Measurements from ENCODE around the gene VAT1. TPM values are rescaled to one million over a fixed set of nuclear protein-coding genes. Genes with fewer than 3 reads are reported as not detected.

Gene VAT1
- total RNA-seq, result 345 and 356 TPM in 2 replicates

GRCh38 chr17:43021741-43022512, at the start of gene VAT1:
TSS of gene VAT1 (minus strand) at chr17:43022385. CDS start at chr17:43022322, 63 bp downstream.

GRCh38 chr17:43024407-43025289, 2.5 kb upstream of the VAT1 start, which contains the start of gene RND2:
TSS of gene RND2 (plus strand) at chr17:43025231. CDS start at chr17:43025348, 117 bp downstream.

GRCh38 chr17:43006639-43007551, 15.3 kb downstream of the VAT1 start, which contains the start of gene IFI35:
TSS of gene IFI35 (plus strand) at chr17:43006784. CDS start at chr17:43006948, 164 bp downstream.

GRCh38 chr17:42997984-42998938, 23.9 kb downstream of the VAT1 start, which contains the start of gene RPL27:
TSS of gene RPL27 (plus strand) at chr17:42998419. CDS start at chr17:42998751, 332 bp downstream.

GRCh38 chr17:42980274-42980765, 41.9 kb downstream of the VAT1 start, which contains the start of gene RUNDC1:
TSS of gene RUNDC1 (plus strand) at chr17:42980565. CDS start at chr17:42980577, 12 bp downstream.

GRCh38 chr17:42979511-42980273, 42.5 kb downstream of the VAT1 start, which contains the start of gene PTGES3L:
TSS of gene PTGES3L (minus strand) at chr17:42980080. CDS start at chr17:42980053, 27 bp downstream.

Other genes starting within 250 kb of the VAT1 start
- 46.1 and 50.1 TPM in 2 replicates for gene VPS25, start 248.9 kb downstream of the VAT1 start, total RNA-seq
- gene WNK4, start 241.8 kb downstream of the VAT1 start, total RNA-seq, result 1.3 and 2.6 TPM in 2 replicates
- gene COA3, start 223.7 kb downstream of the VAT1 start, total RNA-seq, result 43.2 and 46.4 TPM in 2 replicates
- gene CNTD1, start 223.5 kb downstream of the VAT1 start, total RNA-seq, result under 0.01 TPM in 1 of 2 replicates, not detected in the other
- gene BECN1, start 198.1 kb downstream of the VAT1 start, total RNA-seq, result 81.2 and 86.2 TPM in 2 replicates
- gene PSME3, start 189.0 kb downstream of the VAT1 start, total RNA-seq, result 109 and 148 TPM in 2 replicates
- 0.65 and 1.9 TPM in 2 replicates for gene AOC2, start 177.8 kb downstream of the VAT1 start, total RNA-seq
- under 0.01 TPM in 2 replicates for gene AOC3, start 171.2 kb downstream of the VAT1 start, total RNA-seq
- not detected in 2 replicates for gene G6PC1, start 121.6 kb downstream of the VAT1 start, total RNA-seq
- gene AARSD1, start 57.9 kb downstream of the VAT1 start, total RNA-seq, result 12.9 and 17.6 TPM in 2 replicates
- 0.33 and 0.38 TPM in 2 replicates for gene PTGES3L, start 42.3 kb downstream of the VAT1 start, total RNA-seq
- gene RUNDC1, start 41.8 kb downstream of the VAT1 start, total RNA-seq, result 10.2 and 11.8 TPM in 2 replicates
- 1,055 and 1,604 TPM in 2 replicates for gene RPL27, start 24.0 kb downstream of the VAT1 start, total RNA-seq
- gene IFI35, start 15.6 kb downstream of the VAT1 start, total RNA-seq, result 7.8 and 10.5 TPM in 2 replicates
- gene RND2, start 2.8 kb upstream of the VAT1 start, total RNA-seq, result under 0.01 and 0.10 TPM in 2 replicates
- gene BRCA1, start 103.0 kb upstream of the VAT1 start, total RNA-seq, result 5.2 and 16.0 TPM in 2 replicates
- 84.2 and 92.1 TPM in 2 replicates for gene NBR1, start 148.8 kb upstream of the VAT1 start, total RNA-seq
- 7.4 and 9.8 TPM in 2 replicates for gene TMEM106A, start 189.5 kb upstream of the VAT1 start, total RNA-seq
- gene CCDC200, start 206.2 kb upstream of the VAT1 start, total RNA-seq, result not detected in 2 replicates
- not detected in 2 replicates for gene RNU2-1, start 211.6 kb upstream of the VAT1 start, total RNA-seq

Measured in vein endothelial cell (primary cell).